Progenitor cell of endocrine pancreas (in vitro differentiated cells): ENCODE measurements around the gene SOST. TPM values are rescaled to one million over a fixed set of nuclear protein-coding genes. Genes with fewer than 3 reads are reported as not detected.

ENCODE experiments used
- DNase-seq: peaks from one replicate; pipeline ENCODE4 v3.0.0; 2021; ENCODE audit warnings: low spot score; ENCODE audit not compliant: unreplicated experiment
- H3K27ac Mint-ChIP-seq: 2 replicates; pipeline ENCODE4 v1.8.0; 2021; ENCODE audit warnings: mild to moderate bottlenecking, moderate library complexity, mixed read lengths
- H3K27me3 Mint-ChIP-seq: 2 replicates; pipeline ENCODE4 v1.8.0; 2021; ENCODE audit warnings: mixed read lengths
- H3K36me3 Mint-ChIP-seq: 2 replicates; pipeline ENCODE4 v1.8.0; 2022; ENCODE audit warnings: mixed read lengths; ENCODE audit not compliant: insufficient read depth
- H3K4me1 Mint-ChIP-seq: 2 replicates; pipeline ENCODE4 v1.8.0; 2021; ENCODE audit warnings: low read depth, mixed read lengths
- H3K4me3 Mint-ChIP-seq: 2 replicates; pipeline ENCODE4 v1.8.0; 2021; ENCODE audit warnings: low read depth, mild to moderate bottlenecking, moderate library complexity, mixed read lengths
- H3K9me3 Mint-ChIP-seq: 2 replicates; pipeline ENCODE4 v1.8.0; 2021; ENCODE audit warnings: low read depth, mixed read lengths
- total RNA-seq: library from RNA; stranded (reverse); gene quantifications from 2 replicates; pipeline ENCODE4 v1.2.1, GENCODE V29; 2021
- TF ChIP-seq, protein P1 (sequence below): fragments of 200-600 bp; sonication (generic); IDR thresholded peaks from one replicate; pipeline ENCODE4 v1.5.0; 2021; ENCODE audit warnings: antibody characterized with exemption, mild to moderate bottlenecking; ENCODE audit not compliant: unreplicated experiment

The SOST gene
- total RNA-seq, 1 donor from 2014 or later, result 0.43 TPM

DNA sequence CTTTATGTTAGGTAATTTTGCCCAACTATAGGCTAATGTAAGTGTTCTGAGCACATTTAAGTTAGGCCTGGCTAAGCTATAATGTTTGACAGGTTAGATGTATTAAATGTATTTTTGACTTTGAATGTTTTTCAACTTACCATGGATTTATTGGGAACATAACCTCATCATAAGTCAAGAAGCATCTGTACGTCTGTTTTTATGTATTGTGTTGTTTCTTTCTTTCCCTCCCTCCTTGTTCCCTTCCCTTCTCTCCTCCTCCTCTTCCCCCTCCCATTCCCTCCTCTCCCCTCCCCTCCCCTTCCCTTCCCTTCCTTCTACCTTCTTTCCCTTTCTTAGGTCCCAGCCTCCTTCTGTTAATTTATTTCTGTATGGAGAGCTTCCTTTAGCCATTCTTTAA is 30.9 kb upstream of the SOST start:
- no peak overlapping the region for H3K4me3 Mint-ChIP-seq
- peaks cover 9% of the 10 kb centered on the region for H3K9me3 Mint-ChIP-seq
- peaks cover 11% of the 10 kb centered on the region for H3K27me3 Mint-ChIP-seq

GRCh38 chr17:43788540-43788939 is 29.9 kb upstream of the SOST start:
- no peak overlapping the region for H3K4me3 Mint-ChIP-seq
- no peaks in the 10 kb centered on the region for H3K4me1 Mint-ChIP-seq
- DNase-seq, result no peak
- peaks cover 7% of the 10 kb centered on the region for H3K9me3 Mint-ChIP-seq
- no peak overlapping the region for H3K27ac Mint-ChIP-seq
- H3K27me3 Mint-ChIP-seq, result peaks cover 13% of the 10 kb centered on the region
- TF ChIP-seq, protein P1, sequence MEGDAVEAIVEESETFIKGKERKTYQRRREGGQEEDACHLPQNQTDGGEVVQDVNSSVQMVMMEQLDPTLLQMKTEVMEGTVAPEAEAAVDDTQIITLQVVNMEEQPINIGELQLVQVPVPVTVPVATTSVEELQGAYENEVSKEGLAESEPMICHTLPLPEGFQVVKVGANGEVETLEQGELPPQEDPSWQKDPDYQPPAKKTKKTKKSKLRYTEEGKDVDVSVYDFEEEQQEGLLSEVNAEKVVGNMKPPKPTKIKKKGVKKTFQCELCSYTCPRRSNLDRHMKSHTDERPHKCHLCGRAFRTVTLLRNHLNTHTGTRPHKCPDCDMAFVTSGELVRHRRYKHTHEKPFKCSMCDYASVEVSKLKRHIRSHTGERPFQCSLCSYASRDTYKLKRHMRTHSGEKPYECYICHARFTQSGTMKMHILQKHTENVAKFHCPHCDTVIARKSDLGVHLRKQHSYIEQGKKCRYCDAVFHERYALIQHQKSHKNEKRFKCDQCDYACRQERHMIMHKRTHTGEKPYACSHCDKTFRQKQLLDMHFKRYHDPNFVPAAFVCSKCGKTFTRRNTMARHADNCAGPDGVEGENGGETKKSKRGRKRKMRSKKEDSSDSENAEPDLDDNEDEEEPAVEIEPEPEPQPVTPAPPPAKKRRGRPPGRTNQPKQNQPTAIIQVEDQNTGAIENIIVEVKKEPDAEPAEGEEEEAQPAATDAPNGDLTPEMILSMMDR, result no peak
- no peaks in the 10 kb centered on the region for H3K36me3 Mint-ChIP-seq

More for the DNA sequence above, 30.9 kb upstream of the SOST start:
- H3K36me3 Mint-ChIP-seq, result no peaks in the 10 kb centered on the region
- DNase-seq, result no peak
- no peak overlapping the region for H3K27ac Mint-ChIP-seq
- TF ChIP-seq, protein P1, result no peak
- no peaks in the 10 kb centered on the region for H3K4me1 Mint-ChIP-seq

- no peak overlapping the region for H3K4me3 Mint-ChIP-seq
- no peaks in the 10 kb centered on the region for H3K4me1 Mint-ChIP-seq
- H3K27ac Mint-ChIP-seq, result no peak overlapping the region
- H3K36me3 Mint-ChIP-seq, result no peaks in the 10 kb centered on the region
- peaks cover 16% of the 10 kb centered on the region for H3K27me3 Mint-ChIP-seq
- TF ChIP-seq, protein P1, result no peak
- peaks cover 5% of the 10 kb centered on the region for H3K9me3 Mint-ChIP-seq
- no peak for DNase-seq
Measured at GRCh38 chr17:43787728-43788127, 29.1 kb upstream of the SOST start.

GRCh38 chr17:43784628-43785101 is 26.1 kb upstream of the SOST start:
- TF ChIP-seq, protein P1, result no peak
- DNase-seq, result no peak
- Mint-ChIP-seq H3K4me1 (peaks cover 6% of the 10 kb centered on the region), H3K27ac (no peak overlapping the region), H3K4me3 (no peak overlapping the region), H3K36me3 (no peaks in the 10 kb centered on the region), H3K27me3 (peaks cover 21% of the 10 kb centered on the region), H3K9me3 (peaks cover under 1% of the 10 kb centered on the region)

- peaks cover 11% of the 10 kb centered on the region for H3K4me1 Mint-ChIP-seq
- peaks cover 24% of the 10 kb centered on the region for H3K27me3 Mint-ChIP-seq
- no peaks in the 10 kb centered on the region for H3K36me3 Mint-ChIP-seq
- H3K4me3 Mint-ChIP-seq, result no peak overlapping the region
- H3K27ac Mint-ChIP-seq, result no peak overlapping the region
- H3K9me3 Mint-ChIP-seq, result no peaks in the 10 kb centered on the region
- TF ChIP-seq, protein P1, result no peak
- DNase-seq, result no peak
Measured at GRCh38 chr17:43784068-43784467, 25.5 kb upstream of the SOST start.
